HepG2 (cell line): ENCODE measurements around the gene R3HCC1L. TPM values are rescaled to one million over a fixed set of nuclear protein-coding genes. Genes with fewer than 3 reads are reported as not detected.
A peak's percentile ranks its signal among the peaks of the same experiment; 100 is the strongest.

Source experiments
- CHCHD3 ChIP-seq: sonication (generic); formaldehyde crosslinking; IDR thresholded peaks from 2 replicates; pipeline ENCODE4 v1.8.0; 2022; ENCODE audit warnings: mild to moderate bottlenecking, missing genetic modification reagents, moderate library complexity
- HDAC1 ChIP-seq: sonication (generic); formaldehyde crosslinking; IDR thresholded peaks from 2 replicates; pipeline ENCODE4 v1.5.1; 2020; ENCODE audit warnings: mild to moderate bottlenecking, missing genetic modification reagents
- HOXA5 ChIP-seq: sonication (generic); formaldehyde crosslinking; IDR thresholded peaks from 2 replicates; pipeline ENCODE4 v1.4.0; 2020; ENCODE audit warnings: missing genetic modification reagents
- JDP2 ChIP-seq: sonication (generic); formaldehyde crosslinking; IDR thresholded peaks from 2 replicates; pipeline ENCODE4 v1.8.1; 2022; ENCODE audit warnings: missing genetic modification reagents, borderline replicate concordance
- MYNN ChIP-seq: sonication (generic); formaldehyde crosslinking; IDR thresholded peaks from 2 replicates; pipeline ENCODE4 v1.4.0; 2020; ENCODE audit warnings: mild to moderate bottlenecking, low read depth, missing genetic modification reagents
- NFYC ChIP-seq: IDR thresholded peaks from 2 replicates; pipeline ENCODE4 v1.6.1; 2016; ENCODE audit warnings: missing genetic modification reagents, missing compliant biosample characterization
- PCBP2 ChIP-seq: fragments of 200-400 bp; formaldehyde crosslinking; optimal IDR thresholded peaks from 2 replicates; pipeline ENCODE3; 2018; ENCODE audit warnings: low read length, low read depth; ENCODE audit not compliant: poor library complexity, severe bottlenecking
- SAFB2 ChIP-seq: sonication (generic); formaldehyde crosslinking; IDR thresholded peaks from 2 replicates; pipeline ENCODE4 v1.5.1; 2020; ENCODE audit warnings: missing genetic modification reagents, low read depth, mild to moderate bottlenecking, borderline replicate concordance
- SAP130 ChIP-seq: IDR thresholded peaks from 2 replicates; pipeline ENCODE4 v1.6.1; 2016; ENCODE audit warnings: low read depth
- SP4 ChIP-seq: sonication (generic); formaldehyde crosslinking; IDR thresholded peaks from 2 replicates; pipeline ENCODE4 v1.8.1; 2023; ENCODE audit warnings: mild to moderate bottlenecking, missing genetic modification reagents
- YEATS4 ChIP-seq: sonication (generic); formaldehyde crosslinking; IDR thresholded peaks from 2 replicates; pipeline ENCODE4 v1.4.0; 2020; ENCODE audit warnings: missing genetic modification reagents, borderline replicate concordance
- ZMYM3 ChIP-seq: sonication (generic); formaldehyde crosslinking; IDR thresholded peaks from 2 replicates; pipeline ENCODE4 v1.5.1; 2020; ENCODE audit warnings: mild to moderate bottlenecking, missing genetic modification reagents
- ZNF20 ChIP-seq: sonication (generic); formaldehyde crosslinking; IDR thresholded peaks from 2 replicates; pipeline ENCODE4 v1.4.0; 2020; ENCODE audit warnings: mild to moderate bottlenecking, moderate library complexity, missing genetic modification reagents
- ZNF468 ChIP-seq: sonication (generic); formaldehyde crosslinking; IDR thresholded peaks from 2 replicates; pipeline ENCODE4 v1.8.0; 2022; ENCODE audit warnings: mild to moderate bottlenecking, moderate library complexity, missing genetic modification reagents
- ZNF562 ChIP-seq: sonication (generic); formaldehyde crosslinking; IDR thresholded peaks from 2 replicates; pipeline ENCODE4 v1.8.0; 2022; ENCODE audit warnings: missing genetic modification reagents, borderline replicate concordance
- polyA plus RNA-seq, 8 experiments: library from polyadenylated mRNA; depleted of rRNA in 3 of 8; stranded (reverse) in 7 of 8; unstranded in 1 of 8; fragments of >200 nt; fragmentation: Illumina TruSeq in 4 of 8; extraction: Trizol in 4 of 8; gene quantifications; 2 replicates each; pipeline versions ENCODE4 v1.2.1 to v1.2.3, GENCODE V29; 2011 to 2016; ENCODE audit warnings: low read depth in 4 of 8, missing spikeins in 1 of 8, mixed read lengths in 1 of 8; ENCODE audit not compliant: insufficient read depth in 1 of 8
- total RNA-seq, 5 experiments: library from RNA; depleted of rRNA; stranded (reverse); fragments of >200 nt; fragmentation: Illumina TruSeq; extraction: Trizol; gene quantifications; 2 replicates each; pipeline ENCODE4 v1.2.3, GENCODE V29; 2016; ENCODE audit warnings: low read depth in 1 of 5
- TF ChIP-seq, protein P1 (sequence below): sonication (generic); formaldehyde crosslinking; IDR thresholded peaks from 2 replicates; pipeline ENCODE4 v1.8.0; 2022; ENCODE audit warnings: missing genetic modification reagents, mild to moderate bottlenecking, inconsistent platforms, borderline replicate concordance
- TF ChIP-seq, protein P2 (sequence below): sonication (generic); formaldehyde crosslinking; conservative IDR thresholded peaks from 2 replicates; pipeline ENCODE4 v1.4.0; 2020; ENCODE audit warnings: missing genetic modification reagents
- TF ChIP-seq, protein P3 (sequence below): sonication (generic); formaldehyde crosslinking; IDR thresholded peaks from 2 replicates; pipeline ENCODE4 v1.5.0; 2020; ENCODE audit warnings: missing genetic modification reagents
- TF ChIP-seq, protein P4 (sequence below): IDR thresholded peaks from 2 replicates; pipeline ENCODE4 v1.6.1; 2016; ENCODE audit warnings: low read depth, control low read depth
- TF ChIP-seq, protein P5 (sequence below): IDR thresholded peaks from 2 replicates; pipeline ENCODE4 v1.6.1; 2016; ENCODE audit warnings: mild to moderate bottlenecking
- TF ChIP-seq, protein P6 (sequence below): sonication (generic); formaldehyde crosslinking; IDR thresholded peaks from 2 replicates; pipeline ENCODE4 v1.4.0; 2020; ENCODE audit warnings: mild to moderate bottlenecking, missing genetic modification reagents
- TF ChIP-seq, protein P7 (sequence below): sonication (generic); formaldehyde crosslinking; conservative IDR thresholded peaks from 2 replicates; pipeline ENCODE4 v1.8.1; 2023; ENCODE audit warnings: missing genetic modification reagents

Gene R3HCC1L
- total and polyA plus RNA-seq, 2 of the 13 experiments (the other 11 are each of a cell fraction or from before 2014, with no cell fraction given), result 6.5 to 12.2 TPM

DNA sequence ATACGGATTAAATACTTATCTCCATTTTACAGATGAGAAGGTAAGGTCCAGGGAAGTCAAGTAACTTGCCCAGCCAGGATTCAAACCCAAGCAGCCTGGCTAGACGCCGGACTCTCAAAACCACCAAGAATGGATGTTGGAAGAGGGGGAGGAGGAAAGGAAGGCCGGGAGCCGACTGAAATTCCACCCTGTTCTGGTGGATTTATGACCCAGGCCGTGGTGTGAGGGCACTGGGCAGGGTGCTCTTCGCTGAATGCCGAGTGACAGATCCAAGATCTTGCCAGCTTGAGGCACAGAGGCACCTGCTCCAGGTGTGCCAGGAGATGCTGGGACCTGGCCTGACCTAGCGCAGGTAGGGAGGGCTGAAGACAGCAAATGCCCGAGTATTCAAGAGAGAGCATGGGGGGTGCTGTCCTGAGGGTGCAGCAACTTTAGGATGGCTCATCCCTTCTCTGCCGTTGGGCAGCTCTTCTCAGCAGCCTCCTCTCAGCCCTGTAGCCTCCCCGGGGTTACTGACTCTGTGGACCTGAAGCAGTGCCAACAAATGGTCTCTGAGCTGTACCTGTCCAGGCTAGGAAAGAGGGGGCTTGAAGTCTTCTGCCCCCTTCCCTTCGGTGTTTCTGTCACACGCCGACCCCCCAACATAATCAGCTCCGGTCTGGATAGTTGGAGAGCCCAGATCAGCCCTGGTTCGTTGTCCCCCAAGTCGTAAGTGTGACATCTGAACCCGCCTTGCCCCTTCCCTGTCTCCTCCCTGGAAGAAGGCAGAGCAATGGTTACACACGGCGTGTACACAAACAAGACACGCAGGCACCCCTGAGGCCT is 132.8 kb downstream of the R3HCC1L start (continued):
- TF ChIP-seq, protein P1, sequence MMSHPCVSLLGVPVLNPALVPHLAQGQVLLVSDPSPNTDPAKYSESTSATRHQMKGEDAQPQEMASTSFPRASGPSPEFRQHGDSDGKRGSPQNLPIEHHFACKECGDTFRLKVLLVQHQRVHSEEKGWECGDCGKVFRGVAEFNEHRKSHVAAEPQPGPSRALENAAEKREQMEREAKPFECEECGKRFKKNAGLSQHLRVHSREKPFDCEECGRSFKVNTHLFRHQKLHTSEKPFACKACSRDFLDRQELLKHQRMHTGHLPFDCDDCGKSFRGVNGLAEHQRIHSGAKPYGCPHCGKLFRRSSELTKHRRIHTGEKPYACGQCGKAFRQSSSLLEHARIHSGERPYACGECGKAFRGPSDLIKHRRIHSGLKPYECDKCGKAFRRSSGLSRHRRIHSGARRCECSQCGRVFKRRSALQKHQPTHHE, result no peak
- no peak for TF ChIP-seq SP4
- TF ChIP-seq ZNF562 (CRISPR knock-in tag), result no peak
- no peak for TF ChIP-seq ZNF468 (CRISPR knock-in tag)
- no peak for TF ChIP-seq MYNN (CRISPR knock-in tag)
- TF ChIP-seq PCBP2, result no peak
- TF ChIP-seq HDAC1 (CRISPR knock-in tag), result 0 out of 2 replicates have a peak, but pooled peaks have one; percentile 22
- no peak for TF ChIP-seq JDP2 (CRISPR knock-in tag)
- TF ChIP-seq SAFB2 (CRISPR knock-in tag), result 0 out of 2 replicates have a peak, but pooled peaks have one; percentile 37
- TF ChIP-seq, protein P2, sequence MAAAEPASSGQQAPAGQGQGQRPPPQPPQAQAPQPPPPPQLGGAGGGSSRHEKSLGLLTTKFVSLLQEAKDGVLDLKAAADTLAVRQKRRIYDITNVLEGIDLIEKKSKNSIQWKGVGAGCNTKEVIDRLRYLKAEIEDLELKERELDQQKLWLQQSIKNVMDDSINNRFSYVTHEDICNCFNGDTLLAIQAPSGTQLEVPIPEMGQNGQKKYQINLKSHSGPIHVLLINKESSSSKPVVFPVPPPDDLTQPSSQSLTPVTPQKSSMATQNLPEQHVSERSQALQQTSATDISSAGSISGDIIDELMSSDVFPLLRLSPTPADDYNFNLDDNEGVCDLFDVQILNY, result no peak
- TF ChIP-seq CHCHD3 (CRISPR knock-in tag), result no peak
- TF ChIP-seq, protein P3, sequence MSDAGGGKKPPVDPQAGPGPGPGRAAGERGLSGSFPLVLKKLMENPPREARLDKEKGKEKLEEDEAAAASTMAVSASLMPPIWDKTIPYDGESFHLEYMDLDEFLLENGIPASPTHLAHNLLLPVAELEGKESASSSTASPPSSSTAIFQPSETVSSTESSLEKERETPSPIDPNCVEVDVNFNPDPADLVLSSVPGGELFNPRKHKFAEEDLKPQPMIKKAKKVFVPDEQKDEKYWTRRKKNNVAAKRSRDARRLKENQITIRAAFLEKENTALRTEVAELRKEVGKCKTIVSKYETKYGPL (CRISPR knock-in tag), result no peak
- TF ChIP-seq SAP130 (CRISPR knock-in tag), result peak; percentile 54; the same call in 1 of the 2 replicates
- no peak for TF ChIP-seq YEATS4 (CRISPR knock-in tag)
- peak; percentile 71; the same call in 1 of the 2 replicates for TF ChIP-seq ZMYM3
- no peak for TF ChIP-seq NFYC
- no peak for TF ChIP-seq ZNF20
- TF ChIP-seq, protein P4, sequence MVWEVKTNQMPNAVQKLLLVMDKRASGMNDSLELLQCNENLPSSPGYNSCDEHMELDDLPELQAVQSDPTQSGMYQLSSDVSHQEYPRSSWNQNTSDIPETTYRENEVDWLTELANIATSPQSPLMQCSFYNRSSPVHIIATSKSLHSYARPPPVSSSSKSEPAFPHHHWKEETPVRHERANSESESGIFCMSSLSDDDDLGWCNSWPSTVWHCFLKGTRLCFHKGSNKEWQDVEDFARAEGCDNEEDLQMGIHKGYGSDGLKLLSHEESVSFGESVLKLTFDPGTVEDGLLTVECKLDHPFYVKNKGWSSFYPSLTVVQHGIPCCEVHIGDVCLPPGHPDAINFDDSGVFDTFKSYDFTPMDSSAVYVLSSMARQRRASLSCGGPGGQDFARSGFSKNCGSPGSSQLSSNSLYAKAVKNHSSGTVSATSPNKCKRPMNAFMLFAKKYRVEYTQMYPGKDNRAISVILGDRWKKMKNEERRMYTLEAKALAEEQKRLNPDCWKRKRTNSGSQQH, result no peak
- TF ChIP-seq, protein P5, sequence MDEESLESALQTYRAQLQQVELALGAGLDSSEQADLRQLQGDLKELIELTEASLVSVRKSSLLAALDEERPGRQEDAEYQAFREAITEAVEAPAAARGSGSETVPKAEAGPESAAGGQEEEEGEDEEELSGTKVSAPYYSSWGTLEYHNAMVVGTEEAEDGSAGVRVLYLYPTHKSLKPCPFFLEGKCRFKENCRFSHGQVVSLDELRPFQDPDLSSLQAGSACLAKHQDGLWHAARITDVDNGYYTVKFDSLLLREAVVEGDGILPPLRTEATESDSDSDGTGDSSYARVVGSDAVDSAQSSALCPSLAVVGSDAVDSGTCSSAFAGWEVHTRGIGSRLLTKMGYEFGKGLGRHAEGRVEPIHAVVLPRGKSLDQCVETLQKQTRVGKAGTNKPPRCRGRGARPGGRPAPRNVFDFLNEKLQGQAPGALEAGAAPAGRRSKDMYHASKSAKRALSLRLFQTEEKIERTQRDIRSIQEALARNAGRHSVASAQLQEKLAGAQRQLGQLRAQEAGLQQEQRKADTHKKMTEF, result no peak
- TF ChIP-seq, protein P6, sequence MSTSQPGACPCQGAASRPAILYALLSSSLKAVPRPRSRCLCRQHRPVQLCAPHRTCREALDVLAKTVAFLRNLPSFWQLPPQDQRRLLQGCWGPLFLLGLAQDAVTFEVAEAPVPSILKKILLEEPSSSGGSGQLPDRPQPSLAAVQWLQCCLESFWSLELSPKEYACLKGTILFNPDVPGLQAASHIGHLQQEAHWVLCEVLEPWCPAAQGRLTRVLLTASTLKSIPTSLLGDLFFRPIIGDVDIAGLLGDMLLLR (CRISPR knock-in tag), result no peak
- no peak for TF ChIP-seq HOXA5 (CRISPR knock-in tag)
- TF ChIP-seq, protein P7, sequence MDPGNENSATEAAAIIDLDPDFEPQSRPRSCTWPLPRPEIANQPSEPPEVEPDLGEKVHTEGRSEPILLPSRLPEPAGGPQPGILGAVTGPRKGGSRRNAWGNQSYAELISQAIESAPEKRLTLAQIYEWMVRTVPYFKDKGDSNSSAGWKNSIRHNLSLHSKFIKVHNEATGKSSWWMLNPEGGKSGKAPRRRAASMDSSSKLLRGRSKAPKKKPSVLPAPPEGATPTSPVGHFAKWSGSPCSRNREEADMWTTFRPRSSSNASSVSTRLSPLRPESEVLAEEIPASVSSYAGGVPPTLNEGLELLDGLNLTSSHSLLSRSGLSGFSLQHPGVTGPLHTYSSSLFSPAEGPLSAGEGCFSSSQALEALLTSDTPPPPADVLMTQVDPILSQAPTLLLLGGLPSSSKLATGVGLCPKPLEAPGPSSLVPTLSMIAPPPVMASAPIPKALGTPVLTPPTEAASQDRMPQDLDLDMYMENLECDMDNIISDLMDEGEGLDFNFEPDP (CRISPR knock-in tag), result no peak
